OCI-LY7 (cell line): ENCODE data around the gene ATXN1. TPM values are rescaled to one million over a fixed set of nuclear protein-coding genes. Genes with fewer than 3 reads are reported as not detected.

Source experiments
- BruUV-seq: library from RNA; stranded (reverse); fragments of 400-500 nt; replicated peaks from 2 replicates; lab custom pipeline; 2021; lab: Mats Ljungman, UMichigan
- CTCF ChIA-PET: fragments of 300-600 bp; sonication (Branson Sonifier 250); formaldehyde crosslinking; loops from one replicate; lab custom pipeline; 2022; ENCODE audit warnings: antibody characterized with exemption; ENCODE audit not compliant: unreplicated experiment; lab: Charles Lee
- POLR2A ChIA-PET: fragments of 300-600 bp; sonication (Branson Sonifier 250); formaldehyde crosslinking; loops from one replicate; lab custom pipeline; 2022; ENCODE audit warnings: antibody characterized with exemption; lab: Charles Lee
- DNase-seq: peaks from one replicate; pipeline ENCODE4 v3.0.0-alpha.2; 2015; ENCODE audit warnings: low spot score
- H2AFZ ChIP-seq: fragments of 200-600 bp; sonication (generic), shearing (Covaris generic); 2 replicates; pipeline ENCODE4 v1.6.1; 2014; ENCODE audit warnings: mild to moderate bottlenecking, antibody characterized with exemption, low read length, moderate library complexity
- H3K27ac ChIP-seq: fragments of 200-600 bp; sonication (generic); 2 replicates; pipeline ENCODE4 v1.5.1; 2014; ENCODE audit warnings: mixed run types, low read depth, mild to moderate bottlenecking, moderate library complexity, low read length, inconsistent platforms; ENCODE audit not compliant: poor library complexity, severe bottlenecking
- H3K36me3 ChIP-seq: fragments of 200-600 bp; sonication (generic); 2 replicates; pipeline ENCODE4 v1.6.1; 2014; ENCODE audit warnings: mild to moderate bottlenecking, antibody characterized with exemption, low read length, moderate library complexity, mixed read lengths; ENCODE audit not compliant: insufficient read depth
- H3K4me1 ChIP-seq: fragments of 200-600 bp; sonication (generic); 2 replicates; pipeline ENCODE4 v1.5.1; 2014; ENCODE audit warnings: mild to moderate bottlenecking, low read length; ENCODE audit not compliant: insufficient read depth, poor library complexity, severe bottlenecking
- H3K4me2 ChIP-seq: fragments of 200-600 bp; sonication (generic); 2 replicates; pipeline ENCODE4 v1.6.1; 2014; ENCODE audit warnings: mild to moderate bottlenecking, low read length
- H3K4me3 ChIP-seq: fragments of 200-600 bp; sonication (generic); 2 replicates; pipeline ENCODE4 v1.5.1; 2014; ENCODE audit warnings: mild to moderate bottlenecking, low read depth, low read length; ENCODE audit not compliant: poor library complexity, severe bottlenecking
- H3K79me2 ChIP-seq: fragments of 200-600 bp; sonication (generic); 2 replicates; pipeline ENCODE4 v1.6.1; 2016; ENCODE audit warnings: low read depth, mild to moderate bottlenecking, low read length, moderate library complexity, mixed read lengths; ENCODE audit not compliant: insufficient read depth
- H3K9me2 ChIP-seq: fragments of 200-600 bp; sonication (generic); 2 replicates; pipeline ENCODE4 v1.6.1; 2016; ENCODE audit warnings: mild to moderate bottlenecking, low read length, mixed read lengths; ENCODE audit not compliant: insufficient read depth
- H3K9me3 ChIP-seq: fragments of 200-600 bp; sonication (generic); 2 replicates; pipeline ENCODE4 v1.6.1; 2014; ENCODE audit warnings: mild to moderate bottlenecking, mixed run types, low read length, mixed read lengths
- H4K20me1 ChIP-seq: fragments of 200-600 bp; sonication (generic); 2 replicates; pipeline ENCODE4 v1.6.1; 2014; ENCODE audit warnings: mild to moderate bottlenecking, antibody characterized with exemption, low read length, moderate library complexity, mixed read lengths; ENCODE audit not compliant: insufficient read depth
- EZH2phosphoT487 ChIP-seq: fragments of 200-600 bp; sonication (generic); IDR thresholded peaks from 2 replicates; pipeline ENCODE4 v1.6.1; 2018; ENCODE audit warnings: low read depth, borderline replicate concordance, mild to moderate bottlenecking, mixed run types, antibody characterized with exemption, low read length, moderate library complexity, mixed read lengths
- intact Hi-C: fragments of 100-400 bp; cut with micrococcal nuclease; formaldehyde crosslinking; loops from one replicate; pipeline ENCODE4 v1.10.0; 2022; ENCODE audit not compliant: unreplicated experiment
- total RNA-seq, 2 experiments: library from RNA; depleted of rRNA in 1 of 2; stranded (reverse); fragments of >200 nt in 1 of 2; shearing (Covaris generic) in 1 of 2; gene quantifications; 2 replicates each; pipeline ENCODE4 v1.2.3, GENCODE V29; 2014 to 2022
- TF ChIP-seq, protein P1 (sequence below): fragments of 200-600 bp; sonication (generic); conservative IDR thresholded peaks from 2 replicates; pipeline ENCODE4 v1.5.1; 2014; ENCODE audit warnings: mild to moderate bottlenecking, antibody characterized with exemption, low read length, moderate library complexity, mixed read lengths

Gene ATXN1
- total RNA-seq, 2 experiments from 2014 or later = not detected

- Histone ChIP-seq H3K9me2 (no peaks in the 10 kb centered on the region), H3K9me3 (no peaks in the 10 kb centered on the region), H3K27ac (no peak overlapping the region), H3K36me3 (no peaks in the 10 kb centered on the region), H3K4me3 (no peak overlapping the region), H3K4me2 (no peak overlapping the region), H3K4me1 (no peaks in the 10 kb centered on the region), H4K20me1 (no peaks in the 10 kb centered on the region), H2AFZ (no peak overlapping the region), H3K79me2 (no peaks in the 10 kb centered on the region)
- ChIA-PET POLR2A (no interaction called here), CTCF (no interaction called here)
- DNase-seq = no peak
- TF ChIP-seq, protein P1, sequence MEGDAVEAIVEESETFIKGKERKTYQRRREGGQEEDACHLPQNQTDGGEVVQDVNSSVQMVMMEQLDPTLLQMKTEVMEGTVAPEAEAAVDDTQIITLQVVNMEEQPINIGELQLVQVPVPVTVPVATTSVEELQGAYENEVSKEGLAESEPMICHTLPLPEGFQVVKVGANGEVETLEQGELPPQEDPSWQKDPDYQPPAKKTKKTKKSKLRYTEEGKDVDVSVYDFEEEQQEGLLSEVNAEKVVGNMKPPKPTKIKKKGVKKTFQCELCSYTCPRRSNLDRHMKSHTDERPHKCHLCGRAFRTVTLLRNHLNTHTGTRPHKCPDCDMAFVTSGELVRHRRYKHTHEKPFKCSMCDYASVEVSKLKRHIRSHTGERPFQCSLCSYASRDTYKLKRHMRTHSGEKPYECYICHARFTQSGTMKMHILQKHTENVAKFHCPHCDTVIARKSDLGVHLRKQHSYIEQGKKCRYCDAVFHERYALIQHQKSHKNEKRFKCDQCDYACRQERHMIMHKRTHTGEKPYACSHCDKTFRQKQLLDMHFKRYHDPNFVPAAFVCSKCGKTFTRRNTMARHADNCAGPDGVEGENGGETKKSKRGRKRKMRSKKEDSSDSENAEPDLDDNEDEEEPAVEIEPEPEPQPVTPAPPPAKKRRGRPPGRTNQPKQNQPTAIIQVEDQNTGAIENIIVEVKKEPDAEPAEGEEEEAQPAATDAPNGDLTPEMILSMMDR = no peak
- TF ChIP-seq EZH2phosphoT487 = no peak
- intact Hi-C loops = no loop called here
- BruUV-seq = no TSS peak
Measured at GRCh38 chr6:16679050-16679449, 82.2 kb downstream of the ATXN1 start.

- Histone ChIP-seq H3K79me2 (no peaks in the 10 kb centered on the region), H3K9me3 (no peaks in the 10 kb centered on the region), H4K20me1 (no peaks in the 10 kb centered on the region), H3K4me3 (no peak overlapping the region), H3K9me2 (no peaks in the 10 kb centered on the region), H2AFZ (no peak overlapping the region), H3K27ac (no peak overlapping the region), H3K4me1 (no peaks in the 10 kb centered on the region), H3K4me2 (no peak overlapping the region), H3K36me3 (no peaks in the 10 kb centered on the region)
- no peak for DNase-seq
- POLR2A ChIA-PET = no interaction called here
- CTCF ChIA-PET = no interaction called here
- BruUV-seq = no TSS peak
- intact Hi-C loops = no loop called here
- TF ChIP-seq, protein P1 = no peak
- TF ChIP-seq EZH2phosphoT487 = no peak
Measured at GRCh38 chr6:16677458-16677857, 83.8 kb downstream of the ATXN1 start.

DNA sequence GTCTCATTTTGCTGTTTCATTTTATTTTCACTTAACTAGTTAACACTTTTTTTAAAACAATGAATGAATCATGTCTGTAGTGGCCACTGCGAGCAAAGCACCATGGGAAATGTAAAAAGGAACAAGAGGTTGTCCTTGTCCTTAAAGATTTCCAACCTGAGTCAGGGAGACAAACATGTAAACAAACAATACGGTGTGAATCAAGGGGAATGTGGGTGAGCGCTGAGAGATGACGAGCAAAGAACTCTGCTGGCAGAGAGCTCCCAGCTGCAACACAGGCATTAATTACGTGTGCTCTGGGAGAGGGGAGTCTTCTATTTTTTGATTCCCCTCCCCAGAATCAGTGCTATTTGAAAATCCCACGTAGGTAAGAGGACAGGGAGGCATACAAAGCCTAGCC is 84.3 kb downstream of the ATXN1 start:
- intact Hi-C loops = no loop called here
- no peak overlapping the region for H3K4me2 ChIP-seq
- ChIA-PET CTCF (no interaction called here), POLR2A (no interaction called here)
- H3K9me2 ChIP-seq = no peaks in the 10 kb centered on the region
- no peak overlapping the region for H3K27ac ChIP-seq
- TF ChIP-seq, protein P1 = no peak
- no peak for TF ChIP-seq EZH2phosphoT487
- no peak overlapping the region for H2AFZ ChIP-seq
- no peak overlapping the region for H3K4me3 ChIP-seq
- no peaks in the 10 kb centered on the region for H4K20me1 ChIP-seq
- BruUV-seq = no TSS peak
- H3K79me2 ChIP-seq = no peaks in the 10 kb centered on the region
- H3K4me1 ChIP-seq = no peaks in the 10 kb centered on the region
- no peak for DNase-seq
- no peaks in the 10 kb centered on the region for H3K9me3 ChIP-seq
- no peaks in the 10 kb centered on the region for H3K36me3 ChIP-seq
